ENCODE results near the gene PIM2. TPM values are rescaled to one million over a fixed set of nuclear protein-coding genes. Genes with fewer than 3 reads are reported as not detected.

Gene PIM2
- total RNA-seq, 2 donors from 2014 or later, result 2.3 to 7.9 TPM

DNA sequence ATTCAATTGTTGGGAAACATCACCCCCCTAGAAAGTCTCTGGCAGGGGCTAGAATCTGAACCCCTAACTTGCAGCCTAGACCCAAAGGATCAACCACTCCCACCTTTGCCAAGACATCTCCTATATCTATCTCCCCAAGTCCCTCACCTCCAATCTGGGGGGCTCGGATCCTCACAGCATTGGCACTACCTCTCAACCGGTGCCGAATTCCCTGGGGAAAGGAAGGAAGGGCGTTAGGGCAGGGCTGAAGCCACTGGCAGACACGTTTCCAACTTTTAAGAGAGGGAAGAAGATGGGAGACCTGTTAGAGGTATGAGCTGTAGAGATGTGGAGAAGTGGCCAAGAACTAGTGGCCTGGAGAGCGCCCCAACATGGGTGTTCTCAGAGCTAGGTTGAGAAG, 23.9 kb downstream of the PIM2 start:
- no peak for ATAC-seq
- H3K4me1 ChIP-seq, result peaks cover 26% of the 10 kb centered on the region
- no peak for DNase-seq
- 82 to 88% methylated on average over 6 of the region's 6 CpGs for WGBS, 2 donors
- H3K27me3 ChIP-seq, result no peaks in the 10 kb centered on the region
- H3K9me3 ChIP-seq, result no peaks in the 10 kb centered on the region
- no peaks in the 10 kb centered on the region for H3K36me3 ChIP-seq (replicated peaks in 1 of 2; ENCODE audit: insufficient read depth in 1 of 2, low read depth in 2 of 2)
- H3K27ac ChIP-seq, result no peak overlapping the region
- no peak overlapping the region for H3K4me3 ChIP-seq
- intact Hi-C loops (cut with DNase I), result no loop called here
- TF ChIP-seq POLR2A (IDR thresholded peaks at IDR 0.05), result no peak
- TF ChIP-seq, protein P1, sequence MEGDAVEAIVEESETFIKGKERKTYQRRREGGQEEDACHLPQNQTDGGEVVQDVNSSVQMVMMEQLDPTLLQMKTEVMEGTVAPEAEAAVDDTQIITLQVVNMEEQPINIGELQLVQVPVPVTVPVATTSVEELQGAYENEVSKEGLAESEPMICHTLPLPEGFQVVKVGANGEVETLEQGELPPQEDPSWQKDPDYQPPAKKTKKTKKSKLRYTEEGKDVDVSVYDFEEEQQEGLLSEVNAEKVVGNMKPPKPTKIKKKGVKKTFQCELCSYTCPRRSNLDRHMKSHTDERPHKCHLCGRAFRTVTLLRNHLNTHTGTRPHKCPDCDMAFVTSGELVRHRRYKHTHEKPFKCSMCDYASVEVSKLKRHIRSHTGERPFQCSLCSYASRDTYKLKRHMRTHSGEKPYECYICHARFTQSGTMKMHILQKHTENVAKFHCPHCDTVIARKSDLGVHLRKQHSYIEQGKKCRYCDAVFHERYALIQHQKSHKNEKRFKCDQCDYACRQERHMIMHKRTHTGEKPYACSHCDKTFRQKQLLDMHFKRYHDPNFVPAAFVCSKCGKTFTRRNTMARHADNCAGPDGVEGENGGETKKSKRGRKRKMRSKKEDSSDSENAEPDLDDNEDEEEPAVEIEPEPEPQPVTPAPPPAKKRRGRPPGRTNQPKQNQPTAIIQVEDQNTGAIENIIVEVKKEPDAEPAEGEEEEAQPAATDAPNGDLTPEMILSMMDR (IDR thresholded peaks at IDR 0.05), result no peak

DNA sequence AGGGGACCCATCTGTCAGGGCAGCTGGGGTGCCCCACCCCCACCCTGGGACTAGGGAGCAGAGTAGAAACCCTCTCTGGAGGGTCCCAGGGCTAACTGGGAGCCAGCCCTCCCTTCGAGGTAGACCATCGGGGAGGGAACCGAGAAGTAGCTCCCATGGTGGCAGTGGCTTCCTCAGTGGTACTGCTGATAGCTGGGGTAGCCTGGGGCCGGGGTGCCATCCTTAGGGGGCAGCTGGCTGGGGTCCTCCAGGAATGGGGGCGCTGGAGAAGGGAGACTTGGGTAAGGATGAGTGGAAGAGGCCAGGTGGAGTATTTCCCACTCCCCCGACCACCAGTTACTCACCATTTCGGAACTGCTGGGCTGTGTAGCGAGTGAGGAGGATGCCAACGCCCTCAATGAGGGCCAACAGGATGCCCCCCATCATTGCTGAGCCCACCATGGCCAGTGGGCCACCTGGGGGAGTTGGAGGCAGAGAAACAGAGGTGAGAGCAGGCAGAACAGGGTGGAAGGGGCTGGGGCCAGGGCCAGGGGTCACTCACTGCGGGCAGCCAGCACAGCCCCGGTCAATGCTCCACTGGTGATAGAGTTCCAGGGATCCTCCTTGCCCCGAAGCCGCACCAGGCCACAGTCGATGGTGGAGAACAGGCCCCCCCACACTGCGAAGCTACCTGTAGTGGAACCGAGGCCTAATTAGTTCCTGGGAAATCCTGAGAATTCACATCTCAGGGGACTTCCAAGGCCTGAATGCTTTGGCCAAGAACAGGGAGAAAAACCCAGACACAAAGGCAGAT, 25.1 kb downstream of the PIM2 start:
- intact Hi-C loops (cut with DNase I), result no loop called here
- Histone ChIP-seq H3K27me3 (no peaks in the 10 kb centered on the region), H3K4me1 (peaks cover 16% of the 10 kb centered on the region), H3K27ac (no peak overlapping the region), H3K4me3 (no peak overlapping the region), H3K36me3 (replicated peaks in 1 of 2; ENCODE audit: insufficient read depth in 1 of 2, low read depth in 2 of 2) (no peaks in the 10 kb centered on the region), H3K9me3 (no peaks in the 10 kb centered on the region)
- TF ChIP-seq, protein P1 (IDR thresholded peaks at IDR 0.05), result no peak
- TF ChIP-seq POLR2A (IDR thresholded peaks at IDR 0.05), result no peak
- 85 to 95% methylated on average over 8 to 10 of the region's 16 CpGs for WGBS, 2 donors
- ATAC-seq (no peak), DNase-seq (no peak)

DNA sequence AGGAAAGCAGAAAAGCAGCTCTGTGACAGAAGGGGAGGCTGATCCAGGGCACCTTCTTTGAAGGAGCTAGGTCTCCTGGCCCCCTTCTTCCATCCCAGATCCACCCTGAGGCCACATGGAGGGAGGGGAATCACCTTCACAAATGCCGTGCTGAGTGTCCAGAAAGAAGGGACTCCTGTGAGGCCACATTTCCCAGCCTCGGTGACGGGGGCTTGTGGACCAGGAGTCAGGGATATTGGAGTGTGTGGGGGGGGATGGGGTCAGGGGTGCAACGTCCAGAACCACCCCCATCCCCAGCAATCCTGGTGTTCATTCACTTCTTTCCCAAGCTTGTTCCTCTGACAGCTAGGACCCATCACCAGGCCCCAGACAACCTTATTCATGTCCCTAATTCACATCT, 25.9 kb downstream of the PIM2 start:
- DNase-seq (no peak), ATAC-seq (no peak)
- TF ChIP-seq, protein P1 (IDR thresholded peaks at IDR 0.05), result no peak
- no peak for TF ChIP-seq POLR2A (IDR thresholded peaks at IDR 0.05)
- H3K9me3 ChIP-seq, result no peaks in the 10 kb centered on the region
- H3K27me3 ChIP-seq, result no peaks in the 10 kb centered on the region
- H3K4me1 ChIP-seq, result peaks cover 16% of the 10 kb centered on the region
- no peak overlapping the region for H3K4me3 ChIP-seq
- no peaks in the 10 kb centered on the region for H3K36me3 ChIP-seq (replicated peaks in 1 of 2; ENCODE audit: insufficient read depth in 1 of 2, low read depth in 2 of 2)
- WGBS, 2 donors, result 78 to 86% methylated on average over 3 of the region's 4 CpGs
- H3K27ac ChIP-seq, result no peak overlapping the region
- intact Hi-C loops (cut with DNase I), result no loop called here

DNA sequence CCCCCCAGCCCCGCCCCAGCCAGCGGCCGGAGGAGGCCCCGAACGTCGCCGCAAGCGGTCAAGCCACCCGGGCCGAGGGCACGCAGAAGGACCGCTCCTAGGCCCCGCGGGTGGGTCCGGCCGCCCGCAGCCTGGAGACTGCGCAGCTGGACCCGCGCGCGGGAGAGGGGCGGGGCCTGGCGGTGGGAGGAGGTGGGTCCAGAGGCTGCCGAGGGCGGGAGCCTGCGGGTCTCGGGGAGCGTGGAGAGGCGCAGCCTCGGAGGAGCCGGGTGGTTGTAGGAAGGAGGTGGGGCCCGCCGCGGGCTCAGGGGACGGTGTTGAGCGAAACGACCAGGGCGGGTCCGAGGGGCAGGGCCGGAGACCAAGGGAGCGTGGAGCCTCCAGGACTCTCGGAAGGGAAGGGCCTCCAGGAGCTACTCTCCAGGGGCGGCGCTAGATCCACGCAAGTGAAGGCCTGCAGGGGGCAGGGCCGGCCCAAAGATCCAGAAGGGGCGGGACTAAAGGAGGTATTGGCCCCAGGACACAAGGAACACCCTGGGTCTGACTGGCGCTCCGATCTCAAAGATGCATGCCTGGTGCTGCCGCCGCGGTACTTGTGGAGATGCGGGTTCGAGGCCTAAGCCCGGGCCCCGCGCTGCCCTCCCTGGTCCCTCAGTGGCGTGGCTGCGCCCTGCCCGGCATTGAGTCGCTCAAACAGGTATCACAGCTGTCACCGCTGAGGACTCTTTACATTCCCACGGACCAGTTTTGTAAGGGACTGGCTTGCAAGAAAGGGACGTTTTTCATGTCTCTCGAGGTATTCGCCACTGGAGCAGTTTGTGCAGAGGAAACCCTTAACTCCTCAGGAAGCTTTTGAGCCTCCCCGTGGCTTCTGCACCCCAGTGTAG, 27.2 kb downstream of the PIM2 start:
- peak; percentile 20 to 48 (median 39) for TF ChIP-seq POLR2A (IDR thresholded peaks at IDR 0.05)
- TF ChIP-seq, protein P1 (IDR thresholded peaks at IDR 0.05), result peak in 6 of 7 experiments; percentile 22 to 71 (median 63)
- peak; percentile 88 to 92 (median 90) for DNase-seq
- Histone ChIP-seq H3K4me1 (peaks cover 14% of the 10 kb centered on the region), H3K9me3 (no peaks in the 10 kb centered on the region), H3K36me3 (replicated peaks in 1 of 2; ENCODE audit: insufficient read depth in 1 of 2, low read depth in 2 of 2) (no peaks in the 10 kb centered on the region), H3K4me3 (peak overlapping the region; percentile 22 to 25), H3K27ac (peak overlapping the region; percentile 45 to 75 (median 58)), H3K27me3 (no peaks in the 10 kb centered on the region)
- intact Hi-C loops (cut with DNase I), result no loop called here
- ATAC-seq, result peak; percentile 95
- 2% methylated on average over 39 of the region's 68 CpGs; no CpG with 5 or more reads in 1 of the 2 donors for WGBS, 2 donors
